Measurements from ENCODE around the gene PRPH.

DNA sequence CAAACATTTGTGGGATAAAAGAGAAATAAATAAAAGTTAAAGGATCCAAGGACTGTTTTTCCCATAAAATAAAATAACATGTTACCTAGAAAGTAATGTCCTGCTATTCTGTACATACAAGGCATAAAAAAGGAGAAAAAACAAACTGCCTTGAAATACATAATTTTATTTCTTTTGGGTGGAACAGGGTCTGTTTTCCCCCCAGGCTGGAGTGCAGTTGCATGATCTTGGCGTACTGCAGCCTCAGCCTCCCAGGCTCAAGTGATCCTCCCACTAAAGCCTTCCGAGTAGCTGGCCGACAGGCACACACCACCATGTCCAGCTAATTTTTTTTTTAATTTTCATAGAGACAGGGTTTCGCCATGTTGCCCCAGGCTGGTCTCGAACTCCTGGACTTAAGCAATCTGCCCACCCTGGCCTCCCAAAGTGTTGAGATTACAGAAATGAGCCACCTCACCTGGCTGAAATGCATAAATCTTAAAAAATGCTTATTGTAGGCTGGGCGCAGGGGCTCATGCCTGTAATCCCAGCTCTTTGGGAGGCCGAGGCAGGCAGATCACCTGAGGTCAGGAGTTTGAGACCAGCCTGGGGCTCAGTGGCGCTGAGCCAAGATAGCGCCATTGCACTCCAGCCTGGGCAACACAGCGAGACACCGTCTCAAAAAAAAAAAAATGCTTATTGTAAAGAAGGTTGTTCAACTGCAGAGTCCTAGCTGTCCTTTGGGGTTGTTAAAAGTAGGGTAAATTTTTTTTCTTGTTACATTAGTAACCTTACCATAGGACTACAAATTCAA lies 34.2 kb upstream of the PRPH start:
- TF ChIP-seq, protein P1, sequence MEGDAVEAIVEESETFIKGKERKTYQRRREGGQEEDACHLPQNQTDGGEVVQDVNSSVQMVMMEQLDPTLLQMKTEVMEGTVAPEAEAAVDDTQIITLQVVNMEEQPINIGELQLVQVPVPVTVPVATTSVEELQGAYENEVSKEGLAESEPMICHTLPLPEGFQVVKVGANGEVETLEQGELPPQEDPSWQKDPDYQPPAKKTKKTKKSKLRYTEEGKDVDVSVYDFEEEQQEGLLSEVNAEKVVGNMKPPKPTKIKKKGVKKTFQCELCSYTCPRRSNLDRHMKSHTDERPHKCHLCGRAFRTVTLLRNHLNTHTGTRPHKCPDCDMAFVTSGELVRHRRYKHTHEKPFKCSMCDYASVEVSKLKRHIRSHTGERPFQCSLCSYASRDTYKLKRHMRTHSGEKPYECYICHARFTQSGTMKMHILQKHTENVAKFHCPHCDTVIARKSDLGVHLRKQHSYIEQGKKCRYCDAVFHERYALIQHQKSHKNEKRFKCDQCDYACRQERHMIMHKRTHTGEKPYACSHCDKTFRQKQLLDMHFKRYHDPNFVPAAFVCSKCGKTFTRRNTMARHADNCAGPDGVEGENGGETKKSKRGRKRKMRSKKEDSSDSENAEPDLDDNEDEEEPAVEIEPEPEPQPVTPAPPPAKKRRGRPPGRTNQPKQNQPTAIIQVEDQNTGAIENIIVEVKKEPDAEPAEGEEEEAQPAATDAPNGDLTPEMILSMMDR (conservative IDR thresholded peaks at IDR 0.05; ENCODE audit: low read depth, low read length) = no peak
- no peak for TF ChIP-seq EZH2 (IDR thresholded peaks at IDR 0.05; ENCODE audit: borderline replicate concordance, low read depth, low read length, poor library complexity, severe bottlenecking)

Data from A673 (cell line).